SK-N-DZ (cell line): ENCODE results near the gene AGPAT4.
A peak's percentile ranks its signal among the peaks of the same experiment; 100 is the strongest.

Experiments used
- DNase-seq: peaks from one replicate; pipeline ENCODE4 v3.0.0-alpha.2; 2015; ENCODE audit warnings: low spot score

AGPAT4 gene

GRCh38 chr6:161110028-161110779 is 163.7 kb downstream of the AGPAT4 start:
- no peak for DNase-seq

GRCh38 chr6:161109366-161109765 is 164.5 kb downstream of the AGPAT4 start:
- DNase-seq = no peak

GRCh38 chr6:161108916-161109315 is 164.9 kb downstream of the AGPAT4 start:
- no peak for DNase-seq

GRCh38 chr6:161107779-161108730 is 165.8 kb downstream of the AGPAT4 start:
- DNase-seq = no peak

- no peak for DNase-seq
These were observed 168.5 kb downstream of the AGPAT4 start for GRCh38 chr6:161105408-161105807.

- no peak for DNase-seq
These were observed 168.9 kb downstream of the AGPAT4 start for GRCh38 chr6:161104966-161105365.

- DNase-seq = no peak
These were observed 170.4 kb downstream of the AGPAT4 start for GRCh38 chr6:161103475-161103874.

GRCh38 chr6:161101517-161101916 is 172.3 kb downstream of the AGPAT4 start:
- DNase-seq = peak; percentile 6

GRCh38 chr6:161100072-161100471 is 173.8 kb downstream of the AGPAT4 start:
- DNase-seq = no peak

- DNase-seq = no peak
These were observed 177.9 kb downstream of the AGPAT4 start for GRCh38 chr6:161095916-161096315.

GRCh38 chr6:161094955-161095354 is 178.9 kb downstream of the AGPAT4 start:
- DNase-seq = no peak

- no peak for DNase-seq
These were observed 181.7 kb downstream of the AGPAT4 start for GRCh38 chr6:161091972-161092701.

- DNase-seq = no peak
These were observed 182.7 kb downstream of the AGPAT4 start for GRCh38 chr6:161091151-161091550.

GRCh38 chr6:161088676-161089328 is 185.1 kb downstream of the AGPAT4 start:
- DNase-seq = no peak

- no peak for DNase-seq
These were observed 188.6 kb downstream of the AGPAT4 start for GRCh38 chr6:161085246-161085645.

- no peak for DNase-seq
These were observed 191.6 kb downstream of the AGPAT4 start for GRCh38 chr6:161082215-161082614.

- no peak for DNase-seq
These were observed 193.4 kb downstream of the AGPAT4 start for GRCh38 chr6:161080263-161080970.
